NCI-H748 treated with DMSO at 0.1 percent for 48 hours (cell line): ENCODE measurements around the gene C12orf42.
A peak's percentile ranks its signal among the peaks of the same experiment; 100 is the strongest.

Source experiments
- DNase-seq: peaks from one replicate; lab custom pipeline; 2025; lab: John Stamatoyannopoulos, UW

The C12orf42 gene

GRCh38 chr12:103495469-103496456, at the start of gene C12orf42:
TSS of gene C12orf42 (minus strand) at chr12:103495968. CDS start at chr12:103478426, 17,542 bp downstream.
- DNase-seq, result peak; percentile 88

- DNase-seq, result no peak
These were observed 46.3 kb upstream of the C12orf42 start for GRCh38 chr12:103542078-103542477.

GRCh38 chr12:103540319-103540718, 44.6 kb upstream of the C12orf42 start:
- DNase-seq, result no peak

GRCh38 chr12:103538397-103538796, 42.6 kb upstream of the C12orf42 start:
- DNase-seq, result no peak

GRCh38 chr12:103530307-103531066, 34.7 kb upstream of the C12orf42 start:
- no peak for DNase-seq

DNA sequence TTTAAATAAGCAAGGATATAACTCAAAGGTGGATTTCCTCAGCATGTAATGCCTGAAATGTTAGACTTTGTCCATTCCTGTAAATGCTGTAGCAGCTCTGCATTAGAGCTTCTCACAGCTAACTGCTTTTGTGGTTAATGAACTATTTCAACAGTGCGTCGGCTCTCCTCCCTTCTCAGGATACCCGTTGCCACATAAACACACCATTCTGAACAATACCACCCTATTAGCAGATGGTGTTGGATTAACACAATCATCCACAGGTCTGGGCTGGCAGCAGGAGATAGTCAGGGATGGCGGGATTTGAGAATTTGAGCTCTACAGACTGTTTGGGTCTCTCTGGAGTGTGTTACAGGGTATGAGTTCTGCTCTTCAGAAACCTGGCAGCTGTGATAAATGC, 33.5 kb upstream of the C12orf42 start:
- DNase-seq, result no peak

- DNase-seq, result no peak
These were observed 28.6 kb upstream of the C12orf42 start for GRCh38 chr12:103524238-103524875.

- no peak for DNase-seq
These were observed 28.0 kb upstream of the C12orf42 start for GRCh38 chr12:103523771-103524170.

GRCh38 chr12:103520686-103521215, 25.0 kb upstream of the C12orf42 start:
- no peak for DNase-seq

- no peak for DNase-seq
These were observed 23.9 kb upstream of the C12orf42 start for GRCh38 chr12:103519632-103520031.

DNA sequence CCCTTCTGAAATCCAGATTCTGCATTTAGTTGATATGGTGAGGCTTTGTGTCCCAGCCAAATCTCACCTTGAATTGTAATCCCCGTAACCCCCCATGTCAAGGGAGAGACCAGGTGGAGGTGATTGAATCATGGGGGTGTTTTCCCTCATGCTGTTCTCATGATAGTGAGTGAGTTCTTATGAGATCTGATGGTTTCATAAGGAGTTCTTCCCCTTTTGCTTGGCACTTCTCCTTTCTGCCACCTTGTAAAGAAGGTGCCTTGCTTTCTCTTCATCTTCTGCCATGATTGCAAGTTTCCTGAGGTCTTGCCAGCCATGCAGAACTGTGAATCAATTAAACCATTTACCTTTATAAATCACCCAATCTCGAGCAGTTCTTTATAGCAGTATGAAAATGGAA, 23.1 kb upstream of the C12orf42 start:
- no peak for DNase-seq

DNA sequence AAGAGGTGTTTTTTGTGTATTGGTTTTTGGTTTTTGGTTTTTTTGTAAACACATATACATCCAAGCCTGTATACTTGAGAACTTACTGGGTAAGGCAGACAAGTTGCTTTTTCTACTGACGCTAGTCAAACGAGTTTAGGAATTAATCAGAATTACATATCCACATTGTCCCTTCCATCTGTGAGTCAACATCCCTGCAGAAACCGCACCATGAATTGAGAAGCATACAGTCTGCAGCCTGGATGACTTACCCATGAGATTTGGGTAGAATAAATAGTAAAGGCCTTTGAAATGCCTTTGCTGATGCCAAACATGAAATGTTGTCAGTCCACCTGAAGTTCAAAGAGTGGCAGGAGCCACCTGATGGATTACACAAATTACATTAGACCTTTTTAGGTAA, 21.4 kb upstream of the C12orf42 start:
- no peak for DNase-seq

- DNase-seq, result no peak
These were observed 19.6 kb upstream of the C12orf42 start for GRCh38 chr12:103515341-103515740.

DNA sequence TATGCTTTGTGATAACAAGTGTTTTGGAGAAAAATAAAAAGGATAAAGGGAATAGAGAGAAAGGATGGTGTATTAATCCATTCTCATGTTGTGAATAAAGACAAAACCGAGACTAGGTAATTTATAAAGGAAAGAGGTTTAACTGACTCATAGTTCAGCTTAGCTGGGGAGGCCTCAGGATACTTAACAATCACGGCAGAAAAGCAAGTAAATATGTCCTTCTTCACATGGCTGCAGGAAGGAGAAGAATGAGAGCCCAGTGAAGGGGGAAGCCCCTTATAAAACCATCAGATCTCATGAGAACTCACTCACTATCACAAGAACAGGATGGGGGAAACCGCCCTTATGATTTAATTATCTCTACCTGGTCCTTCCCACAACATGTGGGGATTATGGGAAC, 18.1 kb upstream of the C12orf42 start:
- no peak for DNase-seq

DNA sequence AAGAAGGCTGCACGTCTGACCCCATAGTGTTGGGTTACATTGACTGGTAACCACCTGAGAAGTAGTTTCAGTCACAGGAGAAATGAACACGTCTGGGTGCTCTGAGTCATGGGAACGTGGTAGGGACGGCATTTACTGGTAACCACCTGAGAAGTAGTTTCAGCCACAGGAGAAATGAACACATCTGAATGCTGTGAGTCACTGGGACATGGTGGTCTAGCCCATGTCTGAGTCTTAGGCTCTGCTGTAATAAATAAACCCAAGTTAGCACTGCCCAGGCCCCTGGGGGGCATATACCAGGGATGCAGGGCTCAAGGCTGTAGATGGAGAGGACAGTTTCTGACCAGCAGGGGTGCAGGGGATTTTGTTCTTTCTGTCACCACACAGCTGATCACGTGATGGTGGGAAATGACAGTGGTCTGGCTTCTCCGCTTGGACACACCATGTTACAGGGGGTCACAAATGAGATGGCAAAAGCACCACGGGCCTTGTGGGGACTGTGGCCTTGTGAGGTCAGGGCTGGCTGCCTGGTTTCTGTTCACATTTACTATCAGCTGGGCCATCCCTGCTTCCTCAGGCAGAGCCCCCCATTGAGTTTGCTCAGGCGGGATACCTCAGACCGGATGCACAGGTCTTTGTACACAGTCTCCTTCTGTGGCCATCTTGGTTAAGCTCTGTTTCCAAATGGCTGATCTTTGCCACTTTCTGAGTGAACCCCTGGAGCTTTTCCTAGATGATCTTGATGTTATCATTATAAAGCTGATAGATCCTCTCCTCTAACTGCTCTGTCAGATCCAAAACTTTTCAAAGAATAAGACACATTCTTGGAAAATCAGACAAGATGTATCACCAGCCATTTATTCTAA, 9.8 kb upstream of the C12orf42 start:
- DNase-seq, result no peak

GRCh38 chr12:103504606-103505005, 8.8 kb upstream of the C12orf42 start:
- no peak for DNase-seq

GRCh38 chr12:103503546-103504480, 8.0 kb upstream of the C12orf42 start:
- no peak for DNase-seq

GRCh38 chr12:103501447-103501846, 5.7 kb upstream of the C12orf42 start:
- no peak for DNase-seq

- DNase-seq, result no peak
These were observed 3.8 kb upstream of the C12orf42 start for GRCh38 chr12:103499571-103499970.

- no peak for DNase-seq
These were observed 3.2 kb upstream of the C12orf42 start for GRCh38 chr12:103498990-103499389.
